Mononuclear cell (primary cell): ENCODE results near the gene PLPPR4. TPM values are rescaled to one million over a fixed set of nuclear protein-coding genes. Genes with fewer than 3 reads are reported as not detected.

Experiments
- H3K27me3 ChIP-seq: 2 replicates; pipeline ENCODE4 v1.6.0; 2011; ENCODE audit warnings: low read length, control low read depth; ENCODE audit not compliant: insufficient read depth
- H3K4me1 ChIP-seq: 2 replicates; pipeline ENCODE4 v1.5.1; 2011; ENCODE audit warnings: mild to moderate bottlenecking, low read length, control low read depth; ENCODE audit not compliant: insufficient read depth
- H3K4me3 ChIP-seq: 2 replicates; pipeline ENCODE4 v1.5.1; 2011; ENCODE audit warnings: mild to moderate bottlenecking, low read length, moderate library complexity
- H3K9me3 ChIP-seq: 2 replicates; pipeline ENCODE4 v1.5.1; 2011; ENCODE audit warnings: low read depth, mild to moderate bottlenecking, control low read depth, low read length
- total RNA-seq: library from RNA; depleted of rRNA; stranded (reverse); fragments of >200 nt; gene quantifications from one replicate; pipeline ENCODE4 v1.2.3, GENCODE V29; 2012

PLPPR4 gene
- total RNA-seq, 1 donor, result not detected

- Histone ChIP-seq H3K27me3 (no peaks in the 10 kb centered on the region), H3K4me1 (no peaks in the 10 kb centered on the region), H3K4me3 (no peak overlapping the region), H3K9me3 (no peaks in the 10 kb centered on the region)
Observed at GRCh38 chr1:99348397-99349132, 84.3 kb downstream of the PLPPR4 start.

GRCh38 chr1:99352821-99353220 lies 88.5 kb downstream of the PLPPR4 start:
- Histone ChIP-seq H3K4me3 (no peak overlapping the region), H3K27me3 (no peaks in the 10 kb centered on the region), H3K4me1 (no peaks in the 10 kb centered on the region), H3K9me3 (no peaks in the 10 kb centered on the region)

GRCh38 chr1:99358770-99359169 lies 94.5 kb downstream of the PLPPR4 start:
- Histone ChIP-seq H3K27me3 (no peaks in the 10 kb centered on the region), H3K4me1 (no peaks in the 10 kb centered on the region), H3K4me3 (no peak overlapping the region), H3K9me3 (no peaks in the 10 kb centered on the region)
